RWPE2 (cell line): Measurements from ENCODE around the gene KCNMA1.

Experiments used
- ATAC-seq: fragments of 200-7000 bp; cut with Tn5 transposase; 3 replicates; pipeline ENCODE4 v1.9.1; 2021; ENCODE audit warnings: low read depth
- DNase-seq: peaks from one replicate; pipeline ENCODE4 v3.0.0-alpha.2; 2020; ENCODE audit warnings: low spot score
- H3K27ac ChIP-seq: fragments of 450-650 bp; 2 replicates; pipeline ENCODE4 v1.5.1; 2017; ENCODE audit warnings: mild to moderate bottlenecking; ENCODE audit not compliant: poor library complexity, severe bottlenecking
- H3K27me3 ChIP-seq: fragments of 250-450 bp; sonication (Bioruptor Pico); 2 replicates; pipeline ENCODE4 v1.5.1; 2021; ENCODE audit warnings: mild to moderate bottlenecking, moderate library complexity; ENCODE audit not compliant: insufficient read depth, poor library complexity, severe bottlenecking
- H3K36me3 ChIP-seq: fragments of 250-450 bp; sonication (Bioruptor Pico); 2 replicates; pipeline ENCODE4 v1.5.1; 2020; ENCODE audit warnings: low read depth, mild to moderate bottlenecking, moderate library complexity
- H3K4me1 ChIP-seq: fragments of 250-450 bp; sonication (Bioruptor Pico); 2 replicates; pipeline ENCODE4 v1.5.1; 2021; ENCODE audit warnings: mild to moderate bottlenecking, moderate library complexity; ENCODE audit not compliant: insufficient read depth, poor library complexity, severe bottlenecking
- H3K4me3 ChIP-seq: fragments of 250-450 bp; sonication (Bioruptor Pico); 2 replicates; pipeline ENCODE4 v1.5.1; 2021; ENCODE audit warnings: mild to moderate bottlenecking, moderate library complexity; ENCODE audit not compliant: severe bottlenecking
- H3K9me3 ChIP-seq: fragments of 250-450 bp; sonication (Bioruptor Pico); 2 replicates; pipeline ENCODE4 v1.5.1; 2021; ENCODE audit warnings: mild to moderate bottlenecking, moderate library complexity; ENCODE audit not compliant: severe bottlenecking
- CTCF ChIP-seq: fragments of 450-650 bp; IDR thresholded peaks from one replicate; pipeline ENCODE4 v1.5.1; 2017; ENCODE audit warnings: mild to moderate bottlenecking, moderate library complexity; ENCODE audit not compliant: poor library complexity, severe bottlenecking

KCNMA1 gene

GRCh38 chr10:77049146-77049545 lies 588.5 kb downstream of the KCNMA1 start:
- Histone ChIP-seq H3K4me1 (no peaks in the 10 kb centered on the region), H3K9me3 (no peaks in the 10 kb centered on the region), H3K27me3 (no peaks in the 10 kb centered on the region), H3K36me3 (no peaks in the 10 kb centered on the region), H3K4me3 (no peak overlapping the region), H3K27ac (no peak overlapping the region)
- no peak for TF ChIP-seq CTCF
- DNase-seq (no peak), ATAC-seq (no peak)

- DNase-seq (no peak), ATAC-seq (no peak)
- H3K4me3 ChIP-seq, result no peak overlapping the region
- no peaks in the 10 kb centered on the region for H3K9me3 ChIP-seq
- no peaks in the 10 kb centered on the region for H3K4me1 ChIP-seq
- no peak for TF ChIP-seq CTCF
- no peaks in the 10 kb centered on the region for H3K36me3 ChIP-seq
- no peak overlapping the region for H3K27ac ChIP-seq
- H3K27me3 ChIP-seq, result no peaks in the 10 kb centered on the region
Measured at GRCh38 chr10:77045085-77045484, 592.5 kb downstream of the KCNMA1 start.

GRCh38 chr10:77043420-77043763 lies 594.2 kb downstream of the KCNMA1 start:
- Histone ChIP-seq H3K36me3 (no peaks in the 10 kb centered on the region), H3K4me3 (no peak overlapping the region), H3K4me1 (no peaks in the 10 kb centered on the region), H3K27me3 (no peaks in the 10 kb centered on the region), H3K9me3 (no peaks in the 10 kb centered on the region), H3K27ac (no peak overlapping the region)
- DNase-seq (no peak), ATAC-seq (no peak)
- no peak for TF ChIP-seq CTCF

GRCh38 chr10:77042706-77043419 lies 594.7 kb downstream of the KCNMA1 start:
- DNase-seq (no peak), ATAC-seq (no peak)
- no peaks in the 10 kb centered on the region for H3K36me3 ChIP-seq
- H3K4me1 ChIP-seq, result no peaks in the 10 kb centered on the region
- no peaks in the 10 kb centered on the region for H3K27me3 ChIP-seq
- no peak overlapping the region for H3K4me3 ChIP-seq
- no peaks in the 10 kb centered on the region for H3K9me3 ChIP-seq
- no peak overlapping the region for H3K27ac ChIP-seq
- TF ChIP-seq CTCF, result no peak

- no peaks in the 10 kb centered on the region for H3K27me3 ChIP-seq
- no peak for DNase-seq
- H3K4me3 ChIP-seq, result no peak overlapping the region
- H3K4me1 ChIP-seq, result no peaks in the 10 kb centered on the region
- H3K27ac ChIP-seq, result no peak overlapping the region
- TF ChIP-seq CTCF, result no peak
- H3K9me3 ChIP-seq, result no peaks in the 10 kb centered on the region
- no peaks in the 10 kb centered on the region for H3K36me3 ChIP-seq
- ATAC-seq, result no peak
Measured at GRCh38 chr10:77041636-77042258, 595.9 kb downstream of the KCNMA1 start.
